ENCODE data around the gene INMT. TPM values are rescaled to one million over a fixed set of nuclear protein-coding genes. Genes with fewer than 3 reads are reported as not detected.

The INMT gene
- total and polyA plus RNA-seq, 8 donors: 1.8 to 27.2 (median 7.1) TPM

GRCh38 chr7:30785786-30786185 lies 33.9 kb downstream of the INMT start:
- no peaks in the 10 kb centered on the region for H3K27me3 ChIP-seq
- H3K4me3 ChIP-seq: no peak overlapping the region
- H3K4me1 ChIP-seq: peaks cover 0 to 6% (median 2%) of the 10 kb centered on the region in 4 donors
- no peaks in the 10 kb centered on the region for H3K9me3 ChIP-seq
- DNase-seq: no peak
- H3K27ac ChIP-seq: no peak overlapping the region
- no peak for TF ChIP-seq CTCF (IDR thresholded peaks at IDR 0.05)
- no peak for TF ChIP-seq POLR2A (IDR thresholded peaks at IDR 0.05)
- TF ChIP-seq EP300 (IDR thresholded peaks at IDR 0.05): no peak
- TF ChIP-seq POLR2AphosphoS5 (IDR thresholded peaks at IDR 0.05): no peak
- peaks cover 13 to 64% (median 56%) of the 10 kb centered on the region in 4 donors for H3K36me3 ChIP-seq
- 85 to 93% (median 90%) methylated on average over 9 of the region's 9 CpGs for WGBS, 5 donors
- intact Hi-C loops (cut with DNase I; ENCODE audit: low total_unique reads): no loop called here

- no peaks in the 10 kb centered on the region for H3K9me3 ChIP-seq
- H3K27ac ChIP-seq: no peak overlapping the region
- H3K36me3 ChIP-seq: peaks cover 10 to 63% (median 54%) of the 10 kb centered on the region in 4 donors
- intact Hi-C loops (cut with DNase I; ENCODE audit: low total_unique reads): no loop called here
- H3K4me3 ChIP-seq: no peak overlapping the region
- peaks cover 0 to 4% (median 0%) of the 10 kb centered on the region in 4 donors for H3K4me1 ChIP-seq
- 63 to 88% (median 75%) methylated on average over 1 of the region's 1 CpG for WGBS, 5 donors
- no peak for DNase-seq
- no peaks in the 10 kb centered on the region for H3K27me3 ChIP-seq
- TF ChIP-seq CTCF (IDR thresholded peaks at IDR 0.05): no peak
- TF ChIP-seq POLR2A (IDR thresholded peaks at IDR 0.05): no peak
- TF ChIP-seq POLR2AphosphoS5 (IDR thresholded peaks at IDR 0.05): no peak
- no peak for TF ChIP-seq EP300 (IDR thresholded peaks at IDR 0.05)
Observed at GRCh38 chr7:30787486-30787885, 35.6 kb downstream of the INMT start.

- no peak overlapping the region for H3K4me3 ChIP-seq
- H3K27ac ChIP-seq: peak overlapping the region in 2 of 5 donors; percentile 10 to 51
- H3K9me3 ChIP-seq: no peaks in the 10 kb centered on the region
- 74 to 94% (median 77%) methylated on average over 11 of the region's 11 CpGs for WGBS, 5 donors
- intact Hi-C loops (cut with DNase I; ENCODE audit: low total_unique reads): no loop called here
- DNase-seq: no peak
- TF ChIP-seq CTCF (IDR thresholded peaks at IDR 0.05) (no peak), EP300 (IDR thresholded peaks at IDR 0.05) (no peak), POLR2A (IDR thresholded peaks at IDR 0.05) (no peak), POLR2AphosphoS5 (IDR thresholded peaks at IDR 0.05) (no peak)
- H3K27me3 ChIP-seq: no peaks in the 10 kb centered on the region
- H3K4me1 ChIP-seq: peaks cover 0 to 4% (median 0%) of the 10 kb centered on the region in 4 donors
- peaks cover 4 to 57% (median 47%) of the 10 kb centered on the region in 4 donors for H3K36me3 ChIP-seq
Observed at GRCh38 chr7:30788640-30789333, 36.9 kb downstream of the INMT start.

GRCh38 chr7:30789334-30789711 lies 37.4 kb downstream of the INMT start:
- Histone ChIP-seq H3K9me3 (no peaks in the 10 kb centered on the region), H3K27ac (peak overlapping the region in 2 of 5 donors; percentile 10 to 51), H3K27me3 (no peaks in the 10 kb centered on the region), H3K4me1 (peaks cover 0 to 4% (median 0%) of the 10 kb centered on the region in 4 donors), H3K4me3 (no peak overlapping the region), H3K36me3 (peaks cover 4 to 55% (median 44%) of the 10 kb centered on the region in 4 donors)
- intact Hi-C loops (cut with DNase I; ENCODE audit: low total_unique reads): no loop called here
- WGBS, 5 donors: 80 to 89% (median 82%) methylated on average over 3 of the region's 3 CpGs
- TF ChIP-seq POLR2AphosphoS5 (IDR thresholded peaks at IDR 0.05) (peak in 1 of 3 donors; percentile 36), POLR2A (IDR thresholded peaks at IDR 0.05) (no peak)
- DNase-seq: no peak

GRCh38 chr7:30790356-30790755 lies 38.4 kb downstream of the INMT start:
- DNase-seq: no peak
- 90 to 95% (median 92%) methylated on average over 4 of the region's 4 CpGs for WGBS, 5 donors
- Histone ChIP-seq H3K36me3 (peaks cover 4 to 47% (median 36%) of the 10 kb centered on the region in 4 donors), H3K27ac (peak overlapping the region in 1 of 5 donors; percentile 24), H3K27me3 (no peaks in the 10 kb centered on the region), H3K4me3 (no peak overlapping the region), H3K9me3 (no peaks in the 10 kb centered on the region), H3K4me1 (peaks cover 0 to 4% (median 2%) of the 10 kb centered on the region in 4 donors)
- TF ChIP-seq POLR2A (IDR thresholded peaks at IDR 0.05) (no peak), EP300 (IDR thresholded peaks at IDR 0.05) (no peak), CTCF (IDR thresholded peaks at IDR 0.05) (no peak), POLR2AphosphoS5 (IDR thresholded peaks at IDR 0.05) (no peak)
- intact Hi-C loops (cut with DNase I; ENCODE audit: low total_unique reads): no loop called here
